HT-29 (cell line): Measurements from ENCODE around the gene SLC25A41. TPM values are rescaled to one million over a fixed set of nuclear protein-coding genes. Genes with fewer than 3 reads are reported as not detected.

Experiments used
- small RNA-seq: library from RNA; depleted of rRNA; stranded (forward); fragments of <200 nt; gene quantifications from one replicate; pipeline ENCODE3, GENCODE V24; 2014
- total RNA-seq: library from RNA; depleted of rRNA; stranded (reverse); fragments of >200 nt; shearing (Covaris generic); gene quantifications from 2 replicates; pipeline ENCODE4 v1.2.3, GENCODE V29; 2014; rRNA removed

The SLC25A41 gene
- total RNA-seq, 1 experiment from 2014 or later: 0.13 TPM

Small RNA genes within 50 kb of the gene (small RNA-seq; reads per million reads assigned to genes)
- gene MIR6790: not detected
- not detected for gene MIR6885

Other genes with a start within 250 kb of the SLC25A41 start
- 22.5 and 27.4 TPM in 2 replicates for gene MLLT1, start 153.8 kb downstream of the SLC25A41 start, total RNA-seq
- not detected in 2 replicates for gene ACER1, start 100.2 kb downstream of the SLC25A41 start, total RNA-seq
- gene CLPP, start 72.2 kb downstream of the SLC25A41 start, total RNA-seq: 114 and 124 TPM in 2 replicates
- 52.4 and 61.2 TPM in 2 replicates for gene ALKBH7, start 61.0 kb downstream of the SLC25A41 start, total RNA-seq
- gene PSPN, start 57.8 kb downstream of the SLC25A41 start, total RNA-seq: 0.28 and 0.47 TPM in 2 replicates
- 37.0 and 40.9 TPM in 2 replicates for gene GTF2F1, start 40.6 kb downstream of the SLC25A41 start, total RNA-seq
- 143 and 160 TPM in 2 replicates for gene KHSRP, start 9.0 kb downstream of the SLC25A41 start, total RNA-seq
- gene SLC25A23, start 26.0 kb upstream of the SLC25A41 start, total RNA-seq: 49.8 and 82.5 TPM in 2 replicates
- gene CRB3, start 30.5 kb upstream of the SLC25A41 start, total RNA-seq: 91.6 and 101 TPM in 2 replicates
- gene DENND1C, start 48.0 kb upstream of the SLC25A41 start, total RNA-seq: not detected in 2 replicates
- gene TUBB4A, start 68.5 kb upstream of the SLC25A41 start, total RNA-seq: not detected in 2 replicates
- gene TNFSF9, start 97.3 kb upstream of the SLC25A41 start, total RNA-seq: 3.0 and 3.1 TPM in 2 replicates
- gene CD70, start 157.4 kb upstream of the SLC25A41 start, total RNA-seq: not detected in 2 replicates
- not detected in 2 replicates for gene TNFSF14, start 236.4 kb upstream of the SLC25A41 start, total RNA-seq